GM12878 (cell line): ENCODE measurements around the gene DAZAP2. TPM values are rescaled to one million over a fixed set of nuclear protein-coding genes. Genes with fewer than 3 reads are reported as not detected.
A peak's percentile ranks its signal among the peaks of the same experiment; 100 is the strongest.

Experiments
- ASH2L ChIP-seq: fragments of 300-600, 200-600 bp; sonication (generic); IDR thresholded peaks from 2 replicates; pipeline ENCODE4 v1.6.1; 2017; ENCODE audit warnings: low read depth, mild to moderate bottlenecking, borderline replicate concordance
- BACH1 ChIP-seq: fragments of 450-650 bp; IDR thresholded peaks from 2 replicates; pipeline ENCODE4 v1.6.1; 2017; ENCODE audit warnings: mild to moderate bottlenecking, borderline replicate concordance
- BMI1 ChIP-seq: fragments of 450-650 bp; IDR thresholded peaks from 2 replicates; pipeline ENCODE4 v1.6.1; 2016; ENCODE audit warnings: mild to moderate bottlenecking, moderate library complexity, borderline replicate concordance
- CEBPB ChIP-seq, 2 experiments: fragments of 150-350 bp in 1 of 2; IDR thresholded peaks; 2 replicates each; pipeline ENCODE4 v1.6.1; 2012 to 2014; ENCODE audit warnings: low read depth in 2 of 2, low read length in 2 of 2, borderline replicate concordance in 1 of 2, inconsistent platforms in 1 of 2
- EED ChIP-seq: sonication (generic); IDR thresholded peaks from 2 replicates; pipeline ENCODE4 v1.6.1; 2016; ENCODE audit warnings: antibody characterized with exemption, low read depth
- HDGF ChIP-seq: fragments of 450-650 bp; IDR thresholded peaks from 2 replicates; pipeline ENCODE4 v1.6.1; 2016; ENCODE audit warnings: antibody characterized with exemption
- MEF2B ChIP-seq: fragments of 450-650 bp; IDR thresholded peaks from 2 replicates; pipeline ENCODE4 v1.6.1; 2018; ENCODE audit warnings: mild to moderate bottlenecking, moderate library complexity; ENCODE audit not compliant: partially characterized antibody, poor library complexity, severe bottlenecking
- MTA3 ChIP-seq: IDR thresholded peaks from 2 replicates; pipeline ENCODE4 v1.6.1; 2012; ENCODE audit warnings: low read length, inconsistent platforms, borderline replicate concordance
- PAX5 ChIP-seq: IDR thresholded peaks from 2 replicates; pipeline ENCODE4 v1.6.1; 2011; ENCODE audit warnings: low read depth, low read length, borderline replicate concordance
- POLR2AphosphoS2 ChIP-seq: IDR thresholded peaks from 2 replicates; pipeline ENCODE4 v1.6.1; 2011; ENCODE audit warnings: low read depth, mild to moderate bottlenecking, low read length, improper control_type of control experiment, moderate library complexity
- RBBP5 ChIP-seq: fragments of 200-600 bp; sonication (generic); conservative IDR thresholded peaks from 2 replicates; pipeline ENCODE4 v1.6.1; 2016
- SMAD1 ChIP-seq: fragments of 450-650 bp; IDR thresholded peaks from 2 replicates; pipeline ENCODE4 v1.6.1; 2018; ENCODE audit warnings: mild to moderate bottlenecking, low read depth; ENCODE audit not compliant: partially characterized antibody
- SREBF1 ChIP-seq: IDR thresholded peaks from 2 replicates; pipeline ENCODE4 v1.6.1; 2012; ENCODE audit warnings: mild to moderate bottlenecking, low read length
- ZNF274 ChIP-seq: IDR thresholded peaks from one replicate; pipeline ENCODE4 v1.8.0; 2011; ENCODE audit not compliant: insufficient read length, insufficient read depth
- ZNF622 ChIP-seq: fragments of 450-650 bp; IDR thresholded peaks from 2 replicates; pipeline ENCODE4 v1.6.1; 2017; ENCODE audit warnings: mild to moderate bottlenecking, inconsistent platforms
- ZSCAN29 ChIP-seq: fragments of 450-650 bp; IDR thresholded peaks from 2 replicates; pipeline ENCODE4 v1.6.1; 2017; ENCODE audit warnings: mild to moderate bottlenecking, moderate library complexity
- polyA plus RNA-seq, 11 experiments: library from polyadenylated mRNA; depleted of rRNA in 4 of 11; unstranded in 6 of 11; stranded (reverse) in 5 of 11; fragments of >200 nt; fragmentation: Nextera tagmentation in 4 of 11; fragmentation: Illumina TruSeq in 1 of 11; extraction: Ambion mirVana in 4 of 11; extraction: Trizol in 1 of 11; gene quantifications; 1 replicate in 1 of 11; 2 replicates in 10 of 11; pipeline versions ENCODE4 v1.2.1 to v1.2.3, GENCODE V29; 2011 to 2016; ENCODE audit warnings: inconsistent platforms in 2 of 11, missing spikeins in 2 of 11, low read depth in 1 of 11
- total RNA-seq, 4 experiments: library from RNA; depleted of rRNA in 3 of 4; stranded (reverse); fragments of >200 nt in 3 of 4; fragmentation: Illumina TruSeq in 1 of 4; extraction: Trizol in 1 of 4; gene quantifications; 2 replicates each; pipeline versions ENCODE4 v1.2.1 to v1.2.3, GENCODE V29; 2013 to 2021
- TF ChIP-seq, protein P1 (sequence below): IDR thresholded peaks from 2 replicates; pipeline ENCODE4 v1.6.1; 2012; ENCODE audit warnings: mild to moderate bottlenecking, low read depth, low read length
- TF ChIP-seq, protein P2 (sequence below): fragments of 450-650 bp; IDR thresholded peaks from 2 replicates; pipeline ENCODE4 v1.6.1; 2017; ENCODE audit warnings: low read depth, mild to moderate bottlenecking, moderate library complexity
- TF ChIP-seq, protein P3 (sequence below): fragments of 450-650 bp; formaldehyde crosslinking; IDR thresholded peaks from 2 replicates; pipeline ENCODE4 v1.4.0; 2022; ENCODE audit warnings: mild to moderate bottlenecking, moderate library complexity
- TF ChIP-seq, protein P4 (sequence below): IDR thresholded peaks from 2 replicates; pipeline ENCODE4 v1.6.1; 2011; ENCODE audit warnings: low read depth, mild to moderate bottlenecking, low read length, moderate library complexity, borderline replicate concordance; ENCODE audit errors: extremely low read depth

DAZAP2 gene
- total and polyA plus RNA-seq, 10 of the 15 experiments (the other 5 are each of a cell fraction or from before 2014, with no cell fraction given), result 71.0 to 267 (median 158) TPM

DNA sequence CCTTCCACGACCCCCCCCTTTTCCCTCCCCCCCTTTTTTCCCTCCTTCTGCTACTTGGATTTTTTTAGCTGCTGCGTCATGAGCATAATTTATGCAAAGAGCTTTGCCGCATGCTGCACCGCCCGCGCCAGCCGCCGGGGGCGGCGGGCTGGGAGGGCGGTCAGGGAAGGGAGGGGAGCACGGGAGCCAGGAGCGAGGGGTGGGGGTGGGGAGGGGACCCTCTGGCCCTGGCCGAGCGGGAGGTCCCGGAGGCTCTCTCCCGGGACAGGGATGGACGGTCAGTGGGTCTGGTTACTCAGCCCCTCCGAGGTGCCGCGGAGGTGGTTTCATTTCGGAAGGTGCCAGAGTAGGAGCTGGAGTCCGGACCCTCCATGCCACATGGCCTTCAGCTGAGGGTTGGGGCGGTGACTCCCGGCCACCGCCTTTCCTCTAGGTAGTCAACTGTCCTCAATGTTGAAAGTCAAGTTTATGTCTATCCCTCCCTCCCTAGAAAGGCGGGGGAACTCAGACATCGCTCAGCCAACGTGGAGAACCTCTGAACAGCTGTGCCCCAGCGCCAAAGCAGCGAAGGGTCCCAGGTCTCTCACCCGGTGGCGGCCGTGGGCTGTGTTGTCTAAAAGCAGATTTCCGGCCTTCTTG is 20.5 kb upstream of the DAZAP2 start, which contains the start of gene POU6F1 (continued):
- TF ChIP-seq, protein P1, sequence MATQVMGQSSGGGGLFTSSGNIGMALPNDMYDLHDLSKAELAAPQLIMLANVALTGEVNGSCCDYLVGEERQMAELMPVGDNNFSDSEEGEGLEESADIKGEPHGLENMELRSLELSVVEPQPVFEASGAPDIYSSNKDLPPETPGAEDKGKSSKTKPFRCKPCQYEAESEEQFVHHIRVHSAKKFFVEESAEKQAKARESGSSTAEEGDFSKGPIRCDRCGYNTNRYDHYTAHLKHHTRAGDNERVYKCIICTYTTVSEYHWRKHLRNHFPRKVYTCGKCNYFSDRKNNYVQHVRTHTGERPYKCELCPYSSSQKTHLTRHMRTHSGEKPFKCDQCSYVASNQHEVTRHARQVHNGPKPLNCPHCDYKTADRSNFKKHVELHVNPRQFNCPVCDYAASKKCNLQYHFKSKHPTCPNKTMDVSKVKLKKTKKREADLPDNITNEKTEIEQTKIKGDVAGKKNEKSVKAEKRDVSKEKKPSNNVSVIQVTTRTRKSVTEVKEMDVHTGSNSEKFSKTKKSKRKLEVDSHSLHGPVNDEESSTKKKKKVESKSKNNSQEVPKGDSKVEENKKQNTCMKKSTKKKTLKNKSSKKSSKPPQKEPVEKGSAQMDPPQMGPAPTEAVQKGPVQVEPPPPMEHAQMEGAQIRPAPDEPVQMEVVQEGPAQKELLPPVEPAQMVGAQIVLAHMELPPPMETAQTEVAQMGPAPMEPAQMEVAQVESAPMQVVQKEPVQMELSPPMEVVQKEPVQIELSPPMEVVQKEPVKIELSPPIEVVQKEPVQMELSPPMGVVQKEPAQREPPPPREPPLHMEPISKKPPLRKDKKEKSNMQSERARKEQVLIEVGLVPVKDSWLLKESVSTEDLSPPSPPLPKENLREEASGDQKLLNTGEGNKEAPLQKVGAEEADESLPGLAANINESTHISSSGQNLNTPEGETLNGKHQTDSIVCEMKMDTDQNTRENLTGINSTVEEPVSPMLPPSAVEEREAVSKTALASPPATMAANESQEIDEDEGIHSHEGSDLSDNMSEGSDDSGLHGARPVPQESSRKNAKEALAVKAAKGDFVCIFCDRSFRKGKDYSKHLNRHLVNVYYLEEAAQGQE, result no peak
- TF ChIP-seq, protein P2, sequence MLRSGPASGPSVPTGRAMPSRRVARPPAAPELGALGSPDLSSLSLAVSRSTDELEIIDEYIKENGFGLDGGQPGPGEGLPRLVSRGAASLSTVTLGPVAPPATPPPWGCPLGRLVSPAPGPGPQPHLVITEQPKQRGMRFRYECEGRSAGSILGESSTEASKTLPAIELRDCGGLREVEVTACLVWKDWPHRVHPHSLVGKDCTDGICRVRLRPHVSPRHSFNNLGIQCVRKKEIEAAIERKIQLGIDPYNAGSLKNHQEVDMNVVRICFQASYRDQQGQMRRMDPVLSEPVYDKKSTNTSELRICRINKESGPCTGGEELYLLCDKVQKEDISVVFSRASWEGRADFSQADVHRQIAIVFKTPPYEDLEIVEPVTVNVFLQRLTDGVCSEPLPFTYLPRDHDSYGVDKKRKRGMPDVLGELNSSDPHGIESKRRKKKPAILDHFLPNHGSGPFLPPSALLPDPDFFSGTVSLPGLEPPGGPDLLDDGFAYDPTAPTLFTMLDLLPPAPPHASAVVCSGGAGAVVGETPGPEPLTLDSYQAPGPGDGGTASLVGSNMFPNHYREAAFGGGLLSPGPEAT, result no peak
- TF ChIP-seq EED (peak; percentile 52), BMI1 (no peak), RBBP5 (no peak), SMAD1 (no peak), PAX5 (no peak), POLR2AphosphoS2 (no peak), MEF2B (no peak), SREBF1 (no peak), ZNF274 (no peak), BACH1 (no peak), HDGF (no peak), MTA3 (no peak), ZNF622 (no peak), ZSCAN29 (no peak), CEBPB (IDR thresholded peaks at IDR 0.05; ENCODE audit: borderline replicate concordance in 1 of 2, low read depth in 2 of 2, low read length in 2 of 2) (no peak), ASH2L (no peak)
- TF ChIP-seq, protein P3, sequence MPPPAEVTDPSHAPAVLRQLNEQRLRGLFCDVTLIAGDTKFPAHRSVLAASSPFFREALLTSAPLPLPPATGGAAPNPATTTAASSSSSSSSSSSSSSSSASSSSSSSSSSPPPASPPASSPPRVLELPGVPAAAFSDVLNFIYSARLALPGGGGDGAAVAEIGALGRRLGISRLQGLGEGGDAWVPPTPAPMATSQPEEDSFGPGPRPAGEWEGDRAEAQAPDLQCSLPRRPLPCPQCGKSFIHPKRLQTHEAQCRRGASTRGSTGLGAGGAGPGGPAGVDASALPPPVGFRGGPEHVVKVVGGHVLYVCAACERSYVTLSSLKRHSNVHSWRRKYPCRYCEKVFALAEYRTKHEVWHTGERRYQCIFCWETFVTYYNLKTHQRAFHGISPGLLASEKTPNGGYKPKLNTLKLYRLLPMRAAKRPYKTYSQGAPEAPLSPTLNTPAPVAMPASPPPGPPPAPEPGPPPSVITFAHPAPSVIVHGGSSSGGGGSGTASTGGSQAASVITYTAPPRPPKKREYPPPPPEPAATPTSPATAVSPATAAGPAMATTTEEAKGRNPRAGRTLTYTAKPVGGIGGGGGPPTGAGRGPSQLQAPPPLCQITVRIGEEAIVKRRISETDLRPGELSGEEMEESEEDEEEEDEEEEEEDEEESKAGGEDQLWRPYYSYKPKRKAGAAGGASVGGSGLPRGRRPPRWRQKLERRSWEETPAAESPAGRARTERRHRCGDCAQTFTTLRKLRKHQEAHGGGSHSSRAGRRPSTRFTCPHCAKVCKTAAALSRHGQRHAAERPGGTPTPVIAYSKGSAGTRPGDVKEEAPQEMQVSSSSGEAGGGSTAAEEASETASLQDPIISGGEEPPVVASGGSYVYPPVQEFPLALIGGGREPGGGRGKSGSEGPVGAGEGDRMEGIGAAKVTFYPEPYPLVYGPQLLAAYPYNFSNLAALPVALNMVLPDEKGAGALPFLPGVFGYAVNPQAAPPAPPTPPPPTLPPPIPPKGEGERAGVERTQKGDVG, result no peak
- TF ChIP-seq, protein P4, sequence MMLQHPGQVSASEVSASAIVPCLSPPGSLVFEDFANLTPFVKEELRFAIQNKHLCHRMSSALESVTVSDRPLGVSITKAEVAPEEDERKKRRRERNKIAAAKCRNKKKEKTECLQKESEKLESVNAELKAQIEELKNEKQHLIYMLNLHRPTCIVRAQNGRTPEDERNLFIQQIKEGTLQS, result no peak
